ENCODE results near the gene PNKD. TPM values are rescaled to one million over a fixed set of nuclear protein-coding genes. Genes with fewer than 3 reads are reported as not detected.

PNKD gene
- polyA plus RNA-seq, 2 of the 4 experiments (the other 2 are of a cell fraction), result 46.2 to 51.7 TPM

- CTCF ChIA-PET, result interaction anchor here (1.2 kb wide), 1 partner anchor 45 kb away, joined by 5 read pairs; no protein-coding TSS in a partner anchor
Measured at GRCh38 chr2:218347172-218347571, 76.9 kb downstream of the PNKD start.

GRCh38 chr2:218354045-218354444, 83.7 kb downstream of the PNKD start:
- no peak for FAIRE-seq
- TF ChIP-seq TFCP2L1 (CRISPR knock-in tag; IDR thresholded peaks at IDR 0.05), result no peak
- no peak for TF ChIP-seq ELK1 (IDR thresholded peaks at IDR 0.05; ENCODE audit: low read depth, low read length)
- no peak for TF ChIP-seq ZNF302 (CRISPR knock-in tag; IDR thresholded peaks at IDR 0.05)
- TF ChIP-seq GATA3 (IDR thresholded peaks at IDR 0.05; ENCODE audit: borderline replicate concordance), result no peak
- no peak for TF ChIP-seq HMGXB4 (CRISPR knock-in tag; IDR thresholded peaks at IDR 0.05; ENCODE audit: borderline replicate concordance)
- TF ChIP-seq RARB (CRISPR knock-in tag; IDR thresholded peaks at IDR 0.05), result no peak
- TF ChIP-seq EHF (CRISPR knock-in tag; IDR thresholded peaks at IDR 0.05), result no peak
- no peak for TF ChIP-seq PHF8 (IDR thresholded peaks at IDR 0.05; ENCODE audit: borderline replicate concordance, low read depth)
- no peak for TF ChIP-seq RAD21 (conservative IDR thresholded peaks at IDR 0.05 in 1 of 2, IDR thresholded peaks at IDR 0.05 in 1 of 2)
- no peak for TF ChIP-seq HOXB5 (CRISPR knock-in tag; IDR thresholded peaks at IDR 0.05)
- TF ChIP-seq TP53 (CRISPR knock-in tag; IDR thresholded peaks at IDR 0.05), result no peak
- no peak for TF ChIP-seq PBX3 (IDR thresholded peaks at IDR 0.05)
- TF ChIP-seq ZC3H11A (IDR thresholded peaks at IDR 0.05), result no peak
- TF ChIP-seq CEBPB (IDR thresholded peaks at IDR 0.05), result no peak
- TF ChIP-seq CBX2 (IDR thresholded peaks at IDR 0.05; ENCODE audit: borderline replicate concordance, low read depth), result no peak
- TF ChIP-seq POLR2A (IDR thresholded peaks at IDR 0.05; ENCODE audit: low read length), result no peak

More at GRCh38 chr2:218347172-218347571, 76.9 kb downstream of the PNKD start:
- Histone ChIP-seq H3K27ac (no peak overlapping the region), H3K4me2 (no peak overlapping the region), H3K4me3 (no peak overlapping the region), H3K4me1 (no peaks in the 10 kb centered on the region), H3K9me3 (peaks cover 16% of the 10 kb centered on the region)
- FAIRE-seq, result no peak
- DNase-seq (ENCODE audit: low read depth in 1 of 2, low spot score in 1 of 2), result no peak
- TF ChIP-seq RCOR1 (IDR thresholded peaks at IDR 0.05; ENCODE audit: low read depth, low read length) (no peak), POLR2AphosphoS2 (conservative IDR thresholded peaks at IDR 0.05; ENCODE audit: low read length) (no peak), GATA3 (IDR thresholded peaks at IDR 0.05; ENCODE audit: borderline replicate concordance) (no peak), ZSCAN20 (CRISPR knock-in tag; IDR thresholded peaks at IDR 0.05) (no peak), ESRRA (IDR thresholded peaks at IDR 0.05; ENCODE audit: borderline replicate concordance, low read length) (no peak), MYC (IDR thresholded peaks at IDR 0.05; ENCODE audit: borderline replicate concordance, low read length) (no peak), KDM5A (IDR thresholded peaks at IDR 0.05) (no peak), TFCP2L1 (CRISPR knock-in tag; IDR thresholded peaks at IDR 0.05) (no peak), RARB (CRISPR knock-in tag; IDR thresholded peaks at IDR 0.05) (no peak), PHF8 (IDR thresholded peaks at IDR 0.05; ENCODE audit: borderline replicate concordance, low read depth) (no peak), E2F6 (IDR thresholded peaks at IDR 0.05; ENCODE audit: borderline replicate concordance, low read depth) (no peak), HMGXB4 (CRISPR knock-in tag; IDR thresholded peaks at IDR 0.05; ENCODE audit: borderline replicate concordance) (no peak), RNF2 (IDR thresholded peaks at IDR 0.05; ENCODE audit: borderline replicate concordance, low read depth) (no peak), BHLHE40 (IDR thresholded peaks at IDR 0.05; ENCODE audit: low read depth, low read length) (no peak), PBX3 (IDR thresholded peaks at IDR 0.05) (no peak), MAX (IDR thresholded peaks at IDR 0.05) (no peak), JUN (IDR thresholded peaks at IDR 0.05) (no peak), HEYL (CRISPR knock-in tag; IDR thresholded peaks at IDR 0.05) (no peak), HOXB13 (CRISPR knock-in tag; IDR thresholded peaks at IDR 0.05; ENCODE audit: low read depth) (no peak)
- 91% methylated on average over 5 of the region's 5 CpGs for WGBS (ENCODE audit: missing lambda C conversion rate)
- no peak for ATAC-seq
- POLR2A ChIA-PET, result no interaction called here

More at GRCh38 chr2:218354045-218354444, 83.7 kb downstream of the PNKD start:
- Histone ChIP-seq H3K9me3 (peaks cover 16% of the 10 kb centered on the region), H3K4me1 (peaks cover 10% of the 10 kb centered on the region), H3K27ac (no peak overlapping the region), H3K4me3 (no peak overlapping the region), H3K4me2 (no peak overlapping the region)
- DNase-seq (ENCODE audit: low read depth in 1 of 2, low spot score in 1 of 2), result no peak
- 82% methylated on average over 14 of the region's 14 CpGs for WGBS (ENCODE audit: missing lambda C conversion rate)
- ChIA-PET POLR2A (no interaction called here), CTCF (interaction anchor here (1.1 to 1.8 kb wide), 3 partner anchors 10 to 42 kb away, joined by 3 to 4 read pairs (median 3); no protein-coding TSS in a partner anchor)
- no peak for ATAC-seq
